ENCODE results near the gene OTOP3.

OTOP3 gene

GRCh38 chr17:74925242-74925641 lies 10.5 kb upstream of the OTOP3 start:
- peaks cover 49 to 56% of the 10 kb centered on the region in 2 donors for H3K27me3 ChIP-seq (ENCODE audit: control insufficient read depth in 1 of 2, insufficient read depth in 2 of 2, low read length in 2 of 2)
- H3K4me3 ChIP-seq (ENCODE audit: low read length in 2 of 2), result no peak overlapping the region
- no peak overlapping the region for H3K9ac ChIP-seq (ENCODE audit: low read length in 2 of 2)
- no peaks in the 10 kb centered on the region for H3K9me3 ChIP-seq (ENCODE audit: control insufficient read depth in 2 of 2, low read length in 2 of 2)
- peaks cover 18% of the 10 kb centered on the region for H3K4me1 ChIP-seq (ENCODE audit: control insufficient read depth, insufficient read depth, low read length)
- H3K36me3 ChIP-seq (ENCODE audit: control insufficient read depth in 2 of 2, insufficient read depth in 2 of 2, low read length in 2 of 2), result no peaks in the 10 kb centered on the region
- no peak overlapping the region for H3K27ac ChIP-seq (ENCODE audit: low read length)

- Histone ChIP-seq H3K9ac (ENCODE audit: low read length in 2 of 2) (no peak overlapping the region), H3K4me1 (ENCODE audit: control insufficient read depth, insufficient read depth, low read length) (peaks cover 12% of the 10 kb centered on the region), H3K27me3 (ENCODE audit: control insufficient read depth in 1 of 2, insufficient read depth in 2 of 2, low read length in 2 of 2) (peaks cover 46 to 55% of the 10 kb centered on the region in 2 donors), H3K36me3 (ENCODE audit: control insufficient read depth in 2 of 2, insufficient read depth in 2 of 2, low read length in 2 of 2) (no peaks in the 10 kb centered on the region), H3K9me3 (ENCODE audit: control insufficient read depth in 2 of 2, low read length in 2 of 2) (no peaks in the 10 kb centered on the region), H3K27ac (ENCODE audit: low read length) (no peak overlapping the region), H3K4me3 (ENCODE audit: low read length in 2 of 2) (no peak overlapping the region)
Measured at GRCh38 chr17:74928786-74929185, 6.9 kb upstream of the OTOP3 start.

- Histone ChIP-seq H3K27me3 (ENCODE audit: control insufficient read depth in 1 of 2, insufficient read depth in 2 of 2, low read length in 2 of 2) (peaks cover 34 to 46% of the 10 kb centered on the region in 2 donors), H3K9me3 (ENCODE audit: control insufficient read depth in 2 of 2, low read length in 2 of 2) (no peaks in the 10 kb centered on the region), H3K27ac (ENCODE audit: low read length) (no peak overlapping the region), H3K36me3 (ENCODE audit: control insufficient read depth in 2 of 2, insufficient read depth in 2 of 2, low read length in 2 of 2) (no peaks in the 10 kb centered on the region), H3K4me1 (ENCODE audit: control insufficient read depth, insufficient read depth, low read length) (peaks cover 2% of the 10 kb centered on the region), H3K4me3 (ENCODE audit: low read length in 2 of 2) (no peak overlapping the region), H3K9ac (ENCODE audit: low read length in 2 of 2) (no peak overlapping the region)
Measured at GRCh38 chr17:74930535-74931036, 5.1 kb upstream of the OTOP3 start.

- Histone ChIP-seq H3K4me3 (ENCODE audit: low read length in 2 of 2) (no peak overlapping the region), H3K36me3 (ENCODE audit: control insufficient read depth in 2 of 2, insufficient read depth in 2 of 2, low read length in 2 of 2) (no peaks in the 10 kb centered on the region), H3K4me1 (ENCODE audit: control insufficient read depth, insufficient read depth, low read length) (peaks cover 6% of the 10 kb centered on the region), H3K9me3 (ENCODE audit: control insufficient read depth in 2 of 2, low read length in 2 of 2) (no peaks in the 10 kb centered on the region), H3K27ac (ENCODE audit: low read length) (no peak overlapping the region), H3K9ac (ENCODE audit: low read length in 2 of 2) (no peak overlapping the region), H3K27me3 (ENCODE audit: control insufficient read depth in 1 of 2, insufficient read depth in 2 of 2, low read length in 2 of 2) (peaks cover 46 to 54% of the 10 kb centered on the region in 2 donors)
Measured at GRCh38 chr17:74935048-74935447, 650 bp upstream of the OTOP3 start.

GRCh38 chr17:74936470-74936799 lies 737 bp downstream of the OTOP3 start:
- Histone ChIP-seq H3K36me3 (ENCODE audit: control insufficient read depth in 2 of 2, insufficient read depth in 2 of 2, low read length in 2 of 2) (no peaks in the 10 kb centered on the region), H3K27ac (ENCODE audit: low read length) (no peak overlapping the region), H3K4me1 (ENCODE audit: control insufficient read depth, insufficient read depth, low read length) (peaks cover 6% of the 10 kb centered on the region), H3K9me3 (ENCODE audit: control insufficient read depth in 2 of 2, low read length in 2 of 2) (no peaks in the 10 kb centered on the region), H3K9ac (ENCODE audit: low read length in 2 of 2) (no peak overlapping the region), H3K4me3 (ENCODE audit: low read length in 2 of 2) (no peak overlapping the region), H3K27me3 (ENCODE audit: control insufficient read depth in 1 of 2, insufficient read depth in 2 of 2, low read length in 2 of 2) (peaks cover 43 to 54% of the 10 kb centered on the region in 2 donors)

- Histone ChIP-seq H3K27me3 (ENCODE audit: control insufficient read depth in 1 of 2, insufficient read depth in 2 of 2, low read length in 2 of 2) (peaks cover 48 to 54% of the 10 kb centered on the region in 2 donors), H3K4me1 (ENCODE audit: control insufficient read depth, insufficient read depth, low read length) (peaks cover 6% of the 10 kb centered on the region), H3K9me3 (ENCODE audit: control insufficient read depth in 2 of 2, low read length in 2 of 2) (no peaks in the 10 kb centered on the region), H3K9ac (ENCODE audit: low read length in 2 of 2) (no peak overlapping the region), H3K36me3 (ENCODE audit: control insufficient read depth in 2 of 2, insufficient read depth in 2 of 2, low read length in 2 of 2) (no peaks in the 10 kb centered on the region), H3K27ac (ENCODE audit: low read length) (no peak overlapping the region), H3K4me3 (ENCODE audit: low read length in 2 of 2) (no peak overlapping the region)
Measured at GRCh38 chr17:74937064-74938051, 1.7 kb downstream of the OTOP3 start.

- H3K4me3 ChIP-seq (ENCODE audit: low read length in 2 of 2), result no peak overlapping the region
- H3K9ac ChIP-seq (ENCODE audit: low read length in 2 of 2), result no peak overlapping the region
- H3K27ac ChIP-seq (ENCODE audit: low read length), result no peak overlapping the region
- H3K27me3 ChIP-seq (ENCODE audit: control insufficient read depth in 1 of 2, insufficient read depth in 2 of 2, low read length in 2 of 2), result peaks cover 45 to 48% of the 10 kb centered on the region in 2 donors
- no peaks in the 10 kb centered on the region for H3K36me3 ChIP-seq (ENCODE audit: control insufficient read depth in 2 of 2, insufficient read depth in 2 of 2, low read length in 2 of 2)
- no peaks in the 10 kb centered on the region for H3K9me3 ChIP-seq (ENCODE audit: control insufficient read depth in 2 of 2, low read length in 2 of 2)
- H3K4me1 ChIP-seq (ENCODE audit: control insufficient read depth, insufficient read depth, low read length), result peaks cover 6% of the 10 kb centered on the region
Measured at GRCh38 chr17:74938194-74938950, 2.7 kb downstream of the OTOP3 start.

GRCh38 chr17:74939534-74939933 lies 3.8 kb downstream of the OTOP3 start:
- Histone ChIP-seq H3K27ac (ENCODE audit: low read length) (no peak overlapping the region), H3K36me3 (ENCODE audit: control insufficient read depth in 2 of 2, insufficient read depth in 2 of 2, low read length in 2 of 2) (no peaks in the 10 kb centered on the region), H3K27me3 (ENCODE audit: control insufficient read depth in 1 of 2, insufficient read depth in 2 of 2, low read length in 2 of 2) (peaks cover 43 to 52% of the 10 kb centered on the region in 2 donors), H3K9me3 (ENCODE audit: control insufficient read depth in 2 of 2, low read length in 2 of 2) (no peaks in the 10 kb centered on the region), H3K4me1 (ENCODE audit: control insufficient read depth, insufficient read depth, low read length) (peaks cover 6% of the 10 kb centered on the region), H3K4me3 (ENCODE audit: low read length in 2 of 2) (no peak overlapping the region), H3K9ac (ENCODE audit: low read length in 2 of 2) (no peak overlapping the region)

GRCh38 chr17:74941128-74941725 lies 5.5 kb downstream of the OTOP3 start:
- no peak overlapping the region for H3K4me3 ChIP-seq (ENCODE audit: low read length in 2 of 2)
- H3K9me3 ChIP-seq (ENCODE audit: control insufficient read depth in 2 of 2, low read length in 2 of 2), result no peaks in the 10 kb centered on the region
- H3K9ac ChIP-seq (ENCODE audit: low read length in 2 of 2), result no peak overlapping the region
- no peaks in the 10 kb centered on the region for H3K36me3 ChIP-seq (ENCODE audit: control insufficient read depth in 2 of 2, insufficient read depth in 2 of 2, low read length in 2 of 2)
- no peak overlapping the region for H3K27ac ChIP-seq (ENCODE audit: low read length)
- no peaks in the 10 kb centered on the region for H3K4me1 ChIP-seq (ENCODE audit: control insufficient read depth, insufficient read depth, low read length)
- peaks cover 36% of the 10 kb centered on the region in 2 donors for H3K27me3 ChIP-seq (ENCODE audit: control insufficient read depth in 1 of 2, insufficient read depth in 2 of 2, low read length in 2 of 2)

GRCh38 chr17:74943808-74944522 lies 8.3 kb downstream of the OTOP3 start:
- Histone ChIP-seq H3K4me1 (ENCODE audit: control insufficient read depth, insufficient read depth, low read length) (no peaks in the 10 kb centered on the region), H3K36me3 (ENCODE audit: control insufficient read depth in 2 of 2, insufficient read depth in 2 of 2, low read length in 2 of 2) (no peaks in the 10 kb centered on the region), H3K27ac (ENCODE audit: low read length) (no peak overlapping the region), H3K9me3 (ENCODE audit: control insufficient read depth in 2 of 2, low read length in 2 of 2) (no peaks in the 10 kb centered on the region), H3K27me3 (ENCODE audit: control insufficient read depth in 1 of 2, insufficient read depth in 2 of 2, low read length in 2 of 2) (peaks cover 18 to 26% of the 10 kb centered on the region in 2 donors), H3K9ac (ENCODE audit: low read length in 2 of 2) (no peak overlapping the region), H3K4me3 (ENCODE audit: low read length in 2 of 2) (no peak overlapping the region)
